H1 (cell line): ENCODE measurements around the gene THRB. TPM values are rescaled to one million over a fixed set of nuclear protein-coding genes. Genes with fewer than 3 reads are reported as not detected.

ENCODE experiments used
- CTCF ChIA-PET: fragments of 300-600 bp; sonication (Branson Sonifier 250); formaldehyde crosslinking; loops from one replicate; lab custom pipeline; 2021; ENCODE audit not compliant: partially characterized antibody; lab: Charles Lee
- POLR2A ChIA-PET: fragments of 300-600 bp; sonication (Branson Sonifier 250); formaldehyde crosslinking; loops from one replicate; lab custom pipeline; 2021; ENCODE audit warnings: inconsistent platforms; ENCODE audit not compliant: partially characterized antibody; lab: Charles Lee
- DNase-seq, 2 experiments: peaks; one replicate each; pipeline versions ENCODE4 v3.0.0 to v3.0.0-alpha.2; 2010 to 2022; ENCODE audit warnings: low spot score in 2 of 2, low read depth in 1 of 2, mixed read lengths in 1 of 2
- FAIRE-seq: peaks from 2 replicates; lab custom pipeline; 2011; peaks lifted over from hg19 to GRCh38; lab: Jason Lieb, UNC
- H2AFZ ChIP-seq: 2 replicates; pipeline ENCODE4 v1.8.1; 2012; ENCODE audit warnings: low read length, inconsistent platforms
- H2AK5ac ChIP-seq: 2 replicates; pipeline ENCODE4 v1.6.1; 2013; ENCODE audit warnings: low read depth, low read length
- H2BK120ac ChIP-seq: replicated peaks from 2 replicates; pipeline ENCODE3; 2013; ENCODE audit warnings: low read depth, low read length, inconsistent platforms
- H2BK12ac ChIP-seq: 2 replicates; pipeline ENCODE4 v1.6.1; 2013; ENCODE audit warnings: low read depth, low read length
- H2BK15ac ChIP-seq: 2 replicates; pipeline ENCODE4 v1.6.1; 2013; ENCODE audit warnings: low read length
- H2BK20ac ChIP-seq: 2 replicates; pipeline ENCODE4 v1.6.1; 2013; ENCODE audit warnings: low read length
- H2BK5ac ChIP-seq: 2 replicates; pipeline ENCODE4 v1.6.1; 2013; ENCODE audit warnings: low read depth, low read length
- H3K14ac ChIP-seq: 2 replicates; pipeline ENCODE4 v1.6.1; 2013; ENCODE audit warnings: inconsistent platforms; ENCODE audit not compliant: insufficient read length
- H3K18ac ChIP-seq: 2 replicates; pipeline ENCODE4 v1.6.1; 2013; ENCODE audit warnings: low read length; ENCODE audit errors: extremely low read depth
- H3K23ac ChIP-seq: 2 replicates; pipeline ENCODE4 v1.6.1; 2013; ENCODE audit warnings: inconsistent platforms; ENCODE audit not compliant: insufficient read length
- H3K23me2 ChIP-seq: 2 replicates; pipeline ENCODE4 v1.6.1; 2013; ENCODE audit warnings: low read depth, low read length
- H3K27ac ChIP-seq: 2 replicates; pipeline ENCODE4 v1.6.1; 2011; ENCODE audit warnings: low read depth, low read length, inconsistent platforms
- H3K27me3 ChIP-seq, 4 experiments: replicated peaks in 1 of 4; 1 replicate in 1 of 4; 2 replicates in 3 of 4; pipeline versions ENCODE4 v1.6.1 to v1.8.1; 2011 to 2013; ENCODE audit warnings: low read length in 3 of 4, mild to moderate bottlenecking in 3 of 4, inconsistent platforms in 2 of 4, mixed read lengths in 2 of 4, moderate library complexity in 1 of 4; ENCODE audit not compliant: control insufficient read depth in 3 of 4, insufficient read depth in 3 of 4; ENCODE audit errors: extremely low read depth in 1 of 4
- H3K36me3 ChIP-seq, 4 experiments: 2 replicates each; pipeline versions ENCODE4 v1.6.1 to v1.8.1; 2011 to 2013; ENCODE audit warnings: mild to moderate bottlenecking in 4 of 4, low read length in 3 of 4, moderate library complexity in 2 of 4, control low read depth in 1 of 4, inconsistent platforms in 1 of 4; ENCODE audit not compliant: insufficient read depth in 4 of 4, control insufficient read depth in 2 of 4
- H3K4ac ChIP-seq: replicated peaks from 2 replicates; pipeline ENCODE3; 2013; ENCODE audit warnings: low read length, low read depth, mixed read lengths, inconsistent platforms; ENCODE audit not compliant: insufficient read length
- H3K4me1 ChIP-seq, 4 experiments: replicated peaks in 1 of 4; 1 replicate in 1 of 4; 2 replicates in 3 of 4; pipeline versions ENCODE4 v1.6.1 to v1.8.1; 2011 to 2013; ENCODE audit warnings: low read length in 3 of 4, inconsistent platforms in 2 of 4, mixed read lengths in 1 of 4; ENCODE audit not compliant: insufficient read depth in 4 of 4, control insufficient read depth in 3 of 4
- H3K4me2 ChIP-seq, 2 experiments: 2 replicates each; pipeline versions ENCODE4 v1.6.1 to v1.8.1; 2011 to 2013; ENCODE audit warnings: low read depth in 2 of 2, low read length in 2 of 2, control low read depth in 1 of 2, inconsistent platforms in 1 of 2, mild to moderate bottlenecking in 1 of 2; ENCODE audit not compliant: insufficient read depth in 1 of 2
- H3K4me3 ChIP-seq, 4 experiments: fragments of 200-600, 300-600 bp in 1 of 4; sonication (generic), shearing (Covaris generic), sonication (Bioruptor Twin) in 1 of 4; 2 replicates each; pipeline versions ENCODE4 v1.5.1 to v1.8.1; 2011 to 2016; ENCODE audit warnings: low read length in 4 of 4, low read depth in 3 of 4, control low read depth in 2 of 4, inconsistent platforms in 2 of 4, mild to moderate bottlenecking in 2 of 4, mixed read lengths in 1 of 4, moderate library complexity in 1 of 4; ENCODE audit not compliant: insufficient read depth in 2 of 4; ENCODE audit errors: extremely low read depth in 1 of 4
- H3K56ac ChIP-seq: replicated peaks from 2 replicates; pipeline ENCODE3; 2013; ENCODE audit warnings: low read depth, mild to moderate bottlenecking, mixed read lengths, low read length, inconsistent platforms; ENCODE audit not compliant: insufficient read length
- H3K79me1 ChIP-seq: 2 replicates; pipeline ENCODE4 v1.6.1; 2013; ENCODE audit warnings: low read depth, low read length, control low read depth
- H3K79me2 ChIP-seq, 2 experiments: 2 replicates each; pipeline versions ENCODE4 v1.6.1 to v1.8.1; 2012 to 2013; ENCODE audit warnings: low read length in 2 of 2, mild to moderate bottlenecking in 2 of 2, inconsistent platforms in 1 of 2; ENCODE audit not compliant: insufficient read depth in 2 of 2, control insufficient read depth in 1 of 2
- H3K9ac ChIP-seq, 4 experiments: replicated peaks in 1 of 4; 1 replicate in 1 of 4; 2 replicates in 3 of 4; pipeline versions ENCODE4 v1.6.1 to v1.8.1; 2011 to 2013; ENCODE audit warnings: low read depth in 3 of 4, low read length in 3 of 4, control low read depth in 2 of 4, mild to moderate bottlenecking in 2 of 4, moderate library complexity in 2 of 4, inconsistent platforms in 1 of 4; ENCODE audit errors: extremely low read depth in 1 of 4
- H3K9me3 ChIP-seq, 2 experiments: 2 replicates each; pipeline versions ENCODE4 v1.6.1 to v1.8.1; 2012 to 2013; ENCODE audit warnings: mild to moderate bottlenecking in 2 of 2, moderate library complexity in 2 of 2, control low read depth in 1 of 2, inconsistent platforms in 1 of 2, low read depth in 1 of 2, low read length in 1 of 2, mixed read lengths in 1 of 2; ENCODE audit not compliant: insufficient read depth in 2 of 2
- H4K20me1 ChIP-seq, 2 experiments: replicated peaks in 1 of 2; 2 replicates each; pipeline versions ENCODE3 to v1.8.1; 2011 to 2013; ENCODE audit warnings: inconsistent platforms in 2 of 2, low read length in 2 of 2, mild to moderate bottlenecking in 1 of 2; ENCODE audit not compliant: insufficient read depth in 2 of 2, control insufficient read depth in 1 of 2
- H4K5ac ChIP-seq: 2 replicates; pipeline ENCODE4 v1.6.1; 2013; ENCODE audit warnings: low read length, low read depth, mixed read lengths, inconsistent platforms; ENCODE audit not compliant: insufficient read length
- H4K8ac ChIP-seq: 2 replicates; pipeline ENCODE4 v1.8.0; 2013; ENCODE audit warnings: mild to moderate bottlenecking, moderate library complexity, low read length, inconsistent platforms; ENCODE audit not compliant: insufficient read depth; ENCODE audit errors: extremely low read depth
- H4K91ac ChIP-seq: replicated peaks from 2 replicates; pipeline ENCODE3; 2013; ENCODE audit warnings: low read length, mixed read lengths, inconsistent platforms; ENCODE audit not compliant: insufficient read length
- POLR2A ChIP-seq, 2 experiments: IDR thresholded peaks; 1 replicate in 1 of 2; 2 replicates in 1 of 2; pipeline ENCODE4 v1.6.1; 2011; ENCODE audit warnings: low read depth in 2 of 2, low read length in 2 of 2, mild to moderate bottlenecking in 2 of 2; ENCODE audit errors: control extremely low read depth in 1 of 2
- POU5F1 ChIP-seq: IDR thresholded peaks from 2 replicates; pipeline ENCODE4 v1.6.1; 2011; ENCODE audit warnings: low read depth, mild to moderate bottlenecking, low read length, moderate library complexity
- SP1 ChIP-seq: IDR thresholded peaks from 2 replicates; pipeline ENCODE4 v1.6.1; 2011; ENCODE audit warnings: low read depth, low read length
- TCF12 ChIP-seq: IDR thresholded peaks from 2 replicates; pipeline ENCODE4 v1.6.1; 2011; ENCODE audit warnings: low read depth, mild to moderate bottlenecking, low read length
- WGBS, 2 experiments: shearing (Covaris generic) in 1 of 2; methylation state at CpG; one replicate each; pipeline versions ENCODE4 v1.1.6 to v1.1.7; 2013 to 2015; ENCODE audit warnings: low lambda C conversion rate in 2 of 2, mixed read lengths in 2 of 2, inconsistent platforms in 1 of 2, low coverage in 1 of 2, missing lambda C conversion rate in 1 of 2; ENCODE audit not compliant: insufficient replicate concordance in 2 of 2, insufficient coverage in 1 of 2, insufficient read length in 1 of 2; ENCODE audit errors: extremely low coverage in 1 of 2, missing lambda C conversion rate in 1 of 2; 5-methylcytosine and 5-hydroxymethylcytosine counted together
- polyA plus RNA-seq, 7 experiments: library from polyadenylated mRNA; depleted of rRNA in 3 of 7; stranded (reverse) in 5 of 7; unstranded in 2 of 7; fragments of >200 nt in 5 of 7; fragments of 200-250 nt in 2 of 7; gene quantifications; 1 replicate in 5 of 7; 2 replicates in 1 of 7; 4 replicates in 1 of 7; pipeline versions ENCODE4 v1.2.1 to v1.2.3, GENCODE V29; 2011 to 2013; ENCODE audit warnings: missing spikeins in 2 of 7, mixed read lengths in 2 of 7
- total RNA-seq: library from RNA; stranded (reverse); fragmentation: NEBNext Ultra II Directional; extraction: Animal tissue kit (Norgen Biotek cat#: 25700); gene quantifications from 2 replicates; pipeline ENCODE4 v1.2.1, GENCODE V29; 2021

Gene THRB
- total and polyA plus RNA-seq, 2 of the 8 experiments (the other 6 are each of a cell fraction or from before 2014, with no cell fraction given): 0.98 to 3.9 TPM

DNA sequence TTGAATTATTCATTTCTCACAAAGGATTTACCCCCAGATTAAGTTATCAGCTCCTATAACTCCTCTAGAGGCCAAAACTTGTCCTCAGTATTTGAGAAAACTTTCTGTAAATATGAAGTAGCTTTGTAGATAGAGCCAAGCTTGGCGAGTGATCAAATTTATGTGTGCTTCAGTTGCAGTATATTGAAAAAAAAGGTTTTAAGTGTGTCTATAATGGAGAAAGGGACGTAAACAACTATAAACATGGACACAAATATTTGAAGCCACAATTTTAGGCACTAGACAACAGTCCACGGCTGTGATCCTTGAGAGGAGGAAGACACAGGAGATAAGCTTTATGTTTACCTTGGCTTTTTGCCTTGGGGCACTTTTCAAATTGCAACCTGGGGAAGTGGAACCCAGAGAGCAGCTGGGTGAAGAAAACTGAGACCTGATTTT is 118.7 kb downstream of the THRB start:
- no peak overlapping the region for H3K14ac ChIP-seq

More for the DNA sequence above, 118.7 kb downstream of the THRB start:
- Histone ChIP-seq H3K79me2 (no peaks in the 10 kb centered on the region), H2AFZ (no peak overlapping the region), H3K36me3 (no peaks in the 10 kb centered on the region), H2BK15ac (no peak overlapping the region), H3K9ac (no peak overlapping the region), H2BK20ac (no peak overlapping the region), H4K5ac (no peak overlapping the region), H3K18ac (no peak overlapping the region), H3K56ac (no peak overlapping the region), H2AK5ac (no peak overlapping the region), H3K23me2 (no peaks in the 10 kb centered on the region), H3K9me3 (no peaks in the 10 kb centered on the region), H2BK120ac (no peak overlapping the region), H2BK12ac (no peak overlapping the region), H3K4me2 (no peak overlapping the region), H3K23ac (no peak overlapping the region), H4K8ac (no peak overlapping the region), H4K91ac (no peak overlapping the region), H2BK5ac (no peak overlapping the region), H3K4ac (no peak overlapping the region), H3K79me1 (no peaks in the 10 kb centered on the region), H3K4me3 (no peak overlapping the region), H3K27me3 (no peaks in the 10 kb centered on the region), H4K20me1 (no peaks in the 10 kb centered on the region), H3K27ac (no peak overlapping the region), H3K4me1 (no peaks in the 10 kb centered on the region)
- WGBS, 2 experiments: 85% methylated on average over 3 of the region's 3 CpGs; no CpG with 5 or more reads in 1 of the 2 experiments
- TF ChIP-seq TCF12 (no peak), POLR2A (IDR thresholded peaks at IDR 0.05; ENCODE audit: control extremely low read depth in 1 of 2, low read depth in 2 of 2, low read length in 2 of 2) (no peak), POU5F1 (no peak), SP1 (no peak)
- ChIA-PET POLR2A (no interaction called here), CTCF (interaction anchor here (0.7 kb wide), 1 partner anchor 63 kb away, joined by 3 read pairs; no protein-coding TSS in a partner anchor)
- FAIRE-seq (no peak), DNase-seq (no peak)
